GM12872 (cell line): ENCODE measurements around the gene TF.

Experiments used
- TF ChIP-seq, protein P1 (sequence below): IDR thresholded peaks from 3 replicates; pipeline ENCODE4 v1.5.1; 2011; ENCODE audit warnings: low read depth, mild to moderate bottlenecking, low read length, moderate library complexity; ENCODE audit not compliant: insufficient read depth

Gene TF

DNA sequence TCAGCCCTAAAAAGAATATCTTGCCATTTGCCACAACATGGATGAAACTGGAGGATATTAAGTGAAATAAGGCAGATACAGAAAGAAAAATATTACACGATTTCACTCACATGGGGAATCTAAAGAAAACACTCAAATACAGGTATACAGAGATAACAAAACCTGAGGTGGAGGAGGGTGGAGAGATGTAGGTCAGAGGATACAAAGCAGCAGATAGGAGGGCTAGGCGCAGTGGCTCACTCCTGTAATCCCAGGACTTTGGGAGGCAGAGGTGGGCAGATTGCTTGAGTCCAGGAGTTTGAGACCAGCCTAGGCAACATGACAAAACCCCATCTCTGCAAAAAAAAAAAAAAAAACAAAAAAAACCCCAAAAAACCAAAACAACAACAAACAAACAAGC, 36.3 kb downstream of the TF start:
- TF ChIP-seq, protein P1, sequence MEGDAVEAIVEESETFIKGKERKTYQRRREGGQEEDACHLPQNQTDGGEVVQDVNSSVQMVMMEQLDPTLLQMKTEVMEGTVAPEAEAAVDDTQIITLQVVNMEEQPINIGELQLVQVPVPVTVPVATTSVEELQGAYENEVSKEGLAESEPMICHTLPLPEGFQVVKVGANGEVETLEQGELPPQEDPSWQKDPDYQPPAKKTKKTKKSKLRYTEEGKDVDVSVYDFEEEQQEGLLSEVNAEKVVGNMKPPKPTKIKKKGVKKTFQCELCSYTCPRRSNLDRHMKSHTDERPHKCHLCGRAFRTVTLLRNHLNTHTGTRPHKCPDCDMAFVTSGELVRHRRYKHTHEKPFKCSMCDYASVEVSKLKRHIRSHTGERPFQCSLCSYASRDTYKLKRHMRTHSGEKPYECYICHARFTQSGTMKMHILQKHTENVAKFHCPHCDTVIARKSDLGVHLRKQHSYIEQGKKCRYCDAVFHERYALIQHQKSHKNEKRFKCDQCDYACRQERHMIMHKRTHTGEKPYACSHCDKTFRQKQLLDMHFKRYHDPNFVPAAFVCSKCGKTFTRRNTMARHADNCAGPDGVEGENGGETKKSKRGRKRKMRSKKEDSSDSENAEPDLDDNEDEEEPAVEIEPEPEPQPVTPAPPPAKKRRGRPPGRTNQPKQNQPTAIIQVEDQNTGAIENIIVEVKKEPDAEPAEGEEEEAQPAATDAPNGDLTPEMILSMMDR, result no peak

DNA sequence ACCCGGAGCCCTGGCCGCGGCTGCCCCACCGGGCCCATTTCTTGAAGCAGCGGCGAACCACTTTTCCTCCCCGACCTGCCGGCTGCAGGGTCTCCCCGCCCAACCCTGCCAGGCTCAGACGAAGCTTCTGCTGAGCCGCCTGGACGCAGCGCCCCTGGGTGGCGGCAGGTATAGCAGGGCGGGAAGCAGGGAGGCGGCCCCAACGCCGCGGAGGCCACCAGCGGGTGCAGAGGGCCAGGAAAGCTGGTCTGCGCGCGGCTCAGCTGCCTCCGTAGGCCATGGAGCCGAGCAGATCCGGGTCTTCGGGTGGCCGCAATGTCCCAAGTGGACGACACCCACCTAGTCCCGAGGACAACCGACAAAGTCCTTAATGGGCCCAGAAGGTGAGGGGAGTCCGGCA, 37.6 kb downstream of the TF start:
- TF ChIP-seq, protein P1, result no peak

DNA sequence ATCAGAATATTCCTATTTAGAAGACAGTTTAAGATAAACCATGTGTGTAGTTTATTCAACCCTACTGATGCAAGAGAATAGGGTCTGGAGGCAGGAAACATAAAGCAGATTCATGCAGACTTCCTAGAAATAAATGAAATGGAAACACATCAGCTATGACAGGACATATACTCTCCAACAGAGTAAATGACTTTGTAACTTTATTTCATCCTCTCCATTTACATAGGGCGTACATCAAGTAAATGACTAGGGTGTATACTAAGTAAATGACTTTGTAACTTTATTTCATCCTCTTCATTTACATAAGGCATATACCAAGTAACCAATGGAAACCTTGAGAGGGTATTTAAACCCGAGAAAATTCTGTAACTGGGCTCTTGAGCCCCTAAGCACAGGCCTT, 41.8 kb downstream of the TF start:
- TF ChIP-seq, protein P1, result no peak

DNA sequence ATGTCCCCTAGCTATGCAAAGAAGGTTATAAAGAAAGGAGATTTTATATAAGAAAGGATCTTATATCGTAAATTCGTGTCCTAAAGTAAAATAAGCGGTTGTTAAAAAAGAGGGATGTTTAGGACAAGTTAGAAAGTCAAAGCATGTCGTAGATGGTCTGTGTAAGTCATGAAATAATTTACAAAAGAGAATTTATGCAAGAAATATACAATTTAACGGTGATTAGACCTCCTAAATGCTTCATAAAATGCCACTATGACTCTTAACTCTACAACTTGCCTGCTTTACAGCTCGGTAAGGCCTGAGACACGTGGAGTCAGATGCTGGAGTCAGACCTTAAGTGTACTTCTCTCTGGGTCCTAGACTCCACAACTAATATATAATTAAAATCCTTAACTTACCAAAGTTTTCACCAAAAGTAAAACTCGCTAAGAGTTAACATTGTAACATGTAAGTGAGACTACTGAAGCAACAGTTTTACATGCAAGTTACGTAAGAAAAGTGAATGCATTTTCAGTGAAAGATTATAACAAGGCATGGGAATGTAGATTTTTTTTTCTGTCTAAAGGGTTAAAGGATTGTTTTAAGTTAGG, 46.1 kb downstream of the TF start:
- TF ChIP-seq, protein P1, result no peak

DNA sequence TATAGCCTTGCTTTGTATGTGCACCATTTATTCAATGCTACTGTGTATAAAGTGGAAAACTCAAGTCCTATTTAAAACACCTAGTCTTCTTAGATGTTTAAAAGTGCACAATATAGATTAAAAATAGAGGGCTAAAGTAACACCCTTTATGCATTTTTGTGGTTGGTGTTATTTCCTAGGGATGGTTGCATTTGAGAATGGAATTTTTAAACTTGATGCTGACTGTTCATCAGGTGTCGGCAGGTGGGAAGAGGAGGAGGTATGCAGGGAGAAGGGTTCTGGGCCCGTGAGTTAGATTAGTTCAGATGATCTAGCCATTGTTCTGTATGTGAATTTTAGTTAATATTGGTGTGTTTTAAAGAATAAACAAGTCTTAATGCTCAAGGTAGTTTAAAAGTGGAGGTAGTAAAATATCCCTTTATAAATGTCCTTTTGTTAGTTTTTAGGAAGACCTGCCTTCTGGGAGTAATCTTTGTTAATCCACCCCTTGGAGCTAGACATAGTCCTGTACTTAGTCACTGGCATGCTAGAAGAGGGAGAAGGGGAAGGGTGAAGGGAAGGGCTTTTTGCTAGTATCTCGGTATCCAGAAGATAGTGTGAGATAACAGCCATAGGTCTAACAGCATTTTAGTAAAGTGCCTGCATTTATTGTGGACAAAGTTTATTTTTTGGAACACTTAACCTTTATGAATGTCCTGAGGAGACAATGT, 51.4 kb downstream of the TF start:
- TF ChIP-seq, protein P1, result no peak

DNA sequence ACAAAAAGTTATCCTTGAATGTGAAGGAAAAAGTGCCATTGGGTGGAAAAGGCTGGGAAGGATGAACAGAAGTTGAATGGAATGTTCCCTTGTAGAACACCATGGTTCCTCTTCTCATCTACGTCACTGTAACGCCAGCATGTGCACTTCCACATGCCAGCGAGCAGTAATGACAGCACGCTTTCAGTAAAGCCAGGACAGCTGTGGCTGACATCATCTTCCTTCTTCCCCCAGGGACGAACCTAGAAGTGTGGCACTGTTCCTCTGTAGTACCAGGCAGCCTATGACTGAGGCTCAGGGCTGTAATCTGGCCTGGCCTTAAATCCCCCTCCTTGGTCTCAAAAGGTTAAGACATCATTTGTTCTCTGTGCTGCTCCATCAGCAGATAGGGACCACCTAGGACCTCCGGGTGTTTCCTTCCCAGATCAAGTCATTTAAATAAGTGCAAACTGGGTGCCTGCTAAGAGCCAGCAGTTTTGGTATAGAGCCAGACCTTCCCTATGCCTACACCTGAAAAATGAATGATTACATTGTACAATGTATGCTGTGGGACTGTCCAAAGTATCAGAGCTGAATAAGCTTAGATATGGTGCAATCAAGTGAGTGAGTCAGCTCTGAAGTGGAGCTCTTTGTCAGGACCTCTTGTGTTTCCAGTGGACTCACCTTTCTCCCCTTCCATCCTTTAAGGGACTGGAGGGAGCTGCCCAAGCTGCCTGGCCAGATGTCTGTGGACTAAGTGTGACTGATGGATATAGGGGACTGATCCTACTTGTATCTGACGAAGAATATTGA, 53.8 kb downstream of the TF start:
- TF ChIP-seq, protein P1, result no peak

DNA sequence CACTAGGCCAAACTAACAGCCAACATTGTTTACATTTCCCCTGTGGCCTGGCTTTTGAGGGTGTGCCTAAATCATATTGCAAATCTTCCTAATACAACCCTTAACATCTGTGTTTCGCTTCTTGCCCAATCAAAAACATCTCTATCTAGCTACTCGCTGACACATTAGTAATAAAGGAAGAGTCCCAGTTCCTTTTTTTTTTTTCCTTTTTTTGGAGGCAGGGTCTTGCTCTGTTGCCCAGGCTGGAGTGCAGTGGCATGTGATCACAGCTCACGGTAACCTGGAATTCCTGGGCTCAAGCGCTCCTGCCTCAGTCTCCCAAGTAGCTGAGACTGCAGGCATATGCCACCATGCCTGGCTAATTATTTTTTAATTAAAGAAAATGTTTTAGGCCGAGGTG, 57.3 kb downstream of the TF start:
- TF ChIP-seq, protein P1, result no peak
